ENCODE results near the gene CEP83. TPM values are rescaled to one million over a fixed set of nuclear protein-coding genes. Genes with fewer than 3 reads are reported as not detected.
"Not testable (repeated sequence)": the region's sequence is repeated elsewhere in the genome, so short reads cannot be mapped to it uniquely, and the experiment has no call there.

Gene CEP83
- total RNA-seq, 1 experiment from 2014 or later, result 102 TPM

- Histone ChIP-seq H3K4me3 (ENCODE audit: low read length) (peak overlapping the region; percentile 58), H3K79me2 (ENCODE audit: low read length) (peaks cover 72% of the 10 kb centered on the region), H3K9ac (ENCODE audit: low read length) (peak overlapping the region; percentile 67), H3K27ac (ENCODE audit: low read length) (peak overlapping the region; percentile 97), H3K27me3 (ENCODE audit: low read length) (no peaks in the 10 kb centered on the region), H3K9me3 (ENCODE audit: low read length) (no peaks in the 10 kb centered on the region), H3K4me2 (ENCODE audit: low read depth, low read length, poor library complexity, severe bottlenecking) (peak overlapping the region; percentile 78), H3K9me2 (replicated peaks; ENCODE audit: insufficient read depth, low read length) (no peaks in the 10 kb centered on the region), H3K4me1 (ENCODE audit: low read length) (peaks cover 58% of the 10 kb centered on the region), H2AFZ (ENCODE audit: low read length) (no peak overlapping the region), H3K36me3 (ENCODE audit: insufficient read depth, low read length) (peaks cover 35% of the 10 kb centered on the region), H4K20me1 (ENCODE audit: insufficient read depth, low read depth, low read length) (no peaks in the 10 kb centered on the region)
- peak; percentile 75 for DNase-seq
Observed at GRCh38 chr12:94405413-94406116, 54.1 kb downstream of the CEP83 start.

GRCh38 chr12:94404854-94405253, 54.8 kb downstream of the CEP83 start:
- no peaks in the 10 kb centered on the region for H4K20me1 ChIP-seq (ENCODE audit: insufficient read depth, low read depth, low read length)
- no peaks in the 10 kb centered on the region for H3K27me3 ChIP-seq (ENCODE audit: low read length)
- H3K9ac ChIP-seq (ENCODE audit: low read length), result no peak overlapping the region; the same call in none of the 2 replicates
- H3K79me2 ChIP-seq (ENCODE audit: low read length), result peaks cover 71% of the 10 kb centered on the region
- H3K4me3 ChIP-seq (ENCODE audit: low read length), result peak overlapping the region; percentile 58; the same call in 1 of the 2 replicates
- H3K36me3 ChIP-seq (ENCODE audit: insufficient read depth, low read length), result peaks cover 38% of the 10 kb centered on the region
- H3K9me3 ChIP-seq (ENCODE audit: low read length), result 0 out of 2 replicates have a peak, but pooled peaks cover 4% of the 10 kb centered on the region
- H3K27ac ChIP-seq (ENCODE audit: low read length), result peak overlapping the region; percentile 97
- peak overlapping the region; percentile 78 for H3K4me2 ChIP-seq (ENCODE audit: low read depth, low read length, poor library complexity, severe bottlenecking)
- no peaks in the 10 kb centered on the region for H3K9me2 ChIP-seq (replicated peaks; ENCODE audit: insufficient read depth, low read length)
- H2AFZ ChIP-seq (ENCODE audit: low read length), result no peak overlapping the region
- peaks cover 51% of the 10 kb centered on the region for H3K4me1 ChIP-seq (ENCODE audit: low read length)
- no peak for DNase-seq

- H3K9me2 ChIP-seq (replicated peaks; ENCODE audit: insufficient read depth, low read length), result no peaks in the 10 kb centered on the region
Observed at GRCh38 chr12:94401326-94401725, 58.3 kb downstream of the CEP83 start.

GRCh38 chr12:94398685-94399084, 61.0 kb downstream of the CEP83 start:
- not testable (repeated sequence) for H3K9me3 ChIP-seq (ENCODE audit: low read length); H2AFZ ChIP-seq (ENCODE audit: low read length); H3K4me1 ChIP-seq (ENCODE audit: low read length); H3K9me2 ChIP-seq (replicated peaks; ENCODE audit: insufficient read depth, low read length); H3K4me2 ChIP-seq (ENCODE audit: low read depth, low read length, poor library complexity, severe bottlenecking); H3K27me3 ChIP-seq (ENCODE audit: low read length); H3K27ac ChIP-seq (ENCODE audit: low read length); DNase-seq; H3K9ac ChIP-seq (ENCODE audit: low read length); H3K4me3 ChIP-seq (ENCODE audit: low read length); H4K20me1 ChIP-seq (ENCODE audit: insufficient read depth, low read depth, low read length)
- peaks cover 35% of the 10 kb centered on the region for H3K79me2 ChIP-seq (ENCODE audit: low read length)
- peaks cover 52% of the 10 kb centered on the region for H3K36me3 ChIP-seq (ENCODE audit: insufficient read depth, low read length)

More at GRCh38 chr12:94401326-94401725, 58.3 kb downstream of the CEP83 start:
- no peaks in the 10 kb centered on the region for H3K27me3 ChIP-seq (ENCODE audit: low read length)
- H3K9me3 ChIP-seq (ENCODE audit: low read length), result peaks cover 7% of the 10 kb centered on the region; the same call in 1 of the 2 replicates
- H3K9ac ChIP-seq (ENCODE audit: low read length), result no peak overlapping the region
- H4K20me1 ChIP-seq (ENCODE audit: insufficient read depth, low read depth, low read length), result no peaks in the 10 kb centered on the region
- DNase-seq, result no peak
- peaks cover 56% of the 10 kb centered on the region for H3K79me2 ChIP-seq (ENCODE audit: low read length)
- H2AFZ ChIP-seq (ENCODE audit: low read length), result no peak overlapping the region
- H3K36me3 ChIP-seq (ENCODE audit: insufficient read depth, low read length), result peaks cover 57% of the 10 kb centered on the region
- H3K27ac ChIP-seq (ENCODE audit: low read length), result no peak overlapping the region
- H3K4me3 ChIP-seq (ENCODE audit: low read length), result no peak overlapping the region
- peaks cover 28% of the 10 kb centered on the region for H3K4me1 ChIP-seq (ENCODE audit: low read length)
- H3K4me2 ChIP-seq (ENCODE audit: low read depth, low read length, poor library complexity, severe bottlenecking), result no peak overlapping the region

GRCh38 chr12:94397401-94397800, 62.3 kb downstream of the CEP83 start:
- H3K27me3 ChIP-seq (ENCODE audit: low read length), result no peaks in the 10 kb centered on the region
- peaks cover 25% of the 10 kb centered on the region for H3K79me2 ChIP-seq (ENCODE audit: low read length)
- no peaks in the 10 kb centered on the region for H4K20me1 ChIP-seq (ENCODE audit: insufficient read depth, low read depth, low read length)
- peaks cover 7% of the 10 kb centered on the region; the same call in 1 of the 2 replicates for H3K9me3 ChIP-seq (ENCODE audit: low read length)
- H3K27ac ChIP-seq (ENCODE audit: low read length), result no peak overlapping the region
- no peak overlapping the region for H3K4me2 ChIP-seq (ENCODE audit: low read depth, low read length, poor library complexity, severe bottlenecking)
- no peak for DNase-seq
- H2AFZ ChIP-seq (ENCODE audit: low read length), result no peak overlapping the region
- H3K4me3 ChIP-seq (ENCODE audit: low read length), result no peak overlapping the region
- no peaks in the 10 kb centered on the region for H3K9me2 ChIP-seq (replicated peaks; ENCODE audit: insufficient read depth, low read length)
- H3K4me1 ChIP-seq (ENCODE audit: low read length), result no peaks in the 10 kb centered on the region
- peaks cover 43% of the 10 kb centered on the region for H3K36me3 ChIP-seq (ENCODE audit: insufficient read depth, low read length)
- no peak overlapping the region for H3K9ac ChIP-seq (ENCODE audit: low read length)

GRCh38 chr12:94396014-94396413, 63.7 kb downstream of the CEP83 start:
- not testable (repeated sequence) for H2AFZ ChIP-seq (ENCODE audit: low read length); H3K27me3 ChIP-seq (ENCODE audit: low read length); H3K4me1 ChIP-seq (ENCODE audit: low read length); DNase-seq; H3K9me3 ChIP-seq (ENCODE audit: low read length); H3K9ac ChIP-seq (ENCODE audit: low read length); H3K27ac ChIP-seq (ENCODE audit: low read length); H3K4me2 ChIP-seq (ENCODE audit: low read depth, low read length, poor library complexity, severe bottlenecking); H3K9me2 ChIP-seq (replicated peaks; ENCODE audit: insufficient read depth, low read length); H4K20me1 ChIP-seq (ENCODE audit: insufficient read depth, low read depth, low read length); H3K4me3 ChIP-seq (ENCODE audit: low read length)
- Histone ChIP-seq H3K79me2 (ENCODE audit: low read length) (peaks cover 15% of the 10 kb centered on the region; the same call in 1 of the 2 replicates), H3K36me3 (ENCODE audit: insufficient read depth, low read length) (peaks cover 29% of the 10 kb centered on the region)

GRCh38 chr12:94390130-94390485, 69.6 kb downstream of the CEP83 start:
- Histone ChIP-seq H3K9me2 (replicated peaks; ENCODE audit: insufficient read depth, low read length) (no peaks in the 10 kb centered on the region), H4K20me1 (ENCODE audit: insufficient read depth, low read depth, low read length) (no peaks in the 10 kb centered on the region), H3K9ac (ENCODE audit: low read length) (no peak overlapping the region), H3K27me3 (ENCODE audit: low read length) (no peaks in the 10 kb centered on the region), H3K4me3 (ENCODE audit: low read length) (no peak overlapping the region), H3K79me2 (ENCODE audit: low read length) (peaks cover 32% of the 10 kb centered on the region), H3K9me3 (ENCODE audit: low read length) (no peaks in the 10 kb centered on the region; the same call in 1 of the 2 replicates), H3K4me2 (ENCODE audit: low read depth, low read length, poor library complexity, severe bottlenecking) (no peak overlapping the region), H3K4me1 (ENCODE audit: low read length) (no peaks in the 10 kb centered on the region), H2AFZ (ENCODE audit: low read length) (no peak overlapping the region), H3K27ac (ENCODE audit: low read length) (no peak overlapping the region), H3K36me3 (ENCODE audit: insufficient read depth, low read length) (peaks cover 34% of the 10 kb centered on the region)
- no peak for DNase-seq

GRCh38 chr12:94389482-94390129, 70.1 kb downstream of the CEP83 start:
- not testable (repeated sequence) for H2AFZ ChIP-seq (ENCODE audit: low read length); H3K9ac ChIP-seq (ENCODE audit: low read length); H3K27ac ChIP-seq (ENCODE audit: low read length); H3K4me3 ChIP-seq (ENCODE audit: low read length); H4K20me1 ChIP-seq (ENCODE audit: insufficient read depth, low read depth, low read length); H3K9me3 ChIP-seq (ENCODE audit: low read length); DNase-seq; H3K4me2 ChIP-seq (ENCODE audit: low read depth, low read length, poor library complexity, severe bottlenecking); H3K9me2 ChIP-seq (replicated peaks; ENCODE audit: insufficient read depth, low read length); H3K27me3 ChIP-seq (ENCODE audit: low read length); H3K4me1 ChIP-seq (ENCODE audit: low read length)
- peaks cover 39% of the 10 kb centered on the region for H3K36me3 ChIP-seq (ENCODE audit: insufficient read depth, low read length)
- H3K79me2 ChIP-seq (ENCODE audit: low read length), result peaks cover 32% of the 10 kb centered on the region

All from Karpas-422 (cell line).